ENCODE results near the gene RELN.

RELN gene

DNA sequence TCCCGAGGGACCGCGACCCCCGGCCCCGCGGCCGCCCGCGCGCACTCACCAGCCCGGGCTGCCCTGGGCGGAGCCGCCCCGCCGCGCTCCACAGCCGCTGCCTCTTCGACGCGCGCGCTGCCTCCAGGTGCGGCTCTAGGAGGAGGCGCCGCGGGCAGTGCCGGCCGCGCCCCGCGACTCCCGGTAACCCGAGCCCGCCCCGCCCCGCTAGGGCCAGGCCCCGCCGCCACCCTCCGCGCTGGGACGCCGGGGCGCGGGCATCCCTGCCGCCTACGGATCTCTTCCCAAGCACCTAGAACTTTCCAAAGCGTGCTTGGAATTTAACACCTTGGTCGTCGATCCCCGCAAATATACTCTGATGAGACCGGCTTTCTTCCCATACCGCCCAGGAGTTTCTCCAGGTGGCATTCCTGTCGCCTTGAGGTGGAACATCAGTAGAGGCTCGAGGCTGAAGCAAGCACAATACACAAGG is 543.4 kb downstream of the RELN start, which contains the start of gene SLC26A5:
SLC26A5 (minus strand) TSS at position 159 of the 472 bp plus-strand sequence. CDS start 24,693 bp downstream, outside the sequence.
- no peak for DNase-seq

DNA sequence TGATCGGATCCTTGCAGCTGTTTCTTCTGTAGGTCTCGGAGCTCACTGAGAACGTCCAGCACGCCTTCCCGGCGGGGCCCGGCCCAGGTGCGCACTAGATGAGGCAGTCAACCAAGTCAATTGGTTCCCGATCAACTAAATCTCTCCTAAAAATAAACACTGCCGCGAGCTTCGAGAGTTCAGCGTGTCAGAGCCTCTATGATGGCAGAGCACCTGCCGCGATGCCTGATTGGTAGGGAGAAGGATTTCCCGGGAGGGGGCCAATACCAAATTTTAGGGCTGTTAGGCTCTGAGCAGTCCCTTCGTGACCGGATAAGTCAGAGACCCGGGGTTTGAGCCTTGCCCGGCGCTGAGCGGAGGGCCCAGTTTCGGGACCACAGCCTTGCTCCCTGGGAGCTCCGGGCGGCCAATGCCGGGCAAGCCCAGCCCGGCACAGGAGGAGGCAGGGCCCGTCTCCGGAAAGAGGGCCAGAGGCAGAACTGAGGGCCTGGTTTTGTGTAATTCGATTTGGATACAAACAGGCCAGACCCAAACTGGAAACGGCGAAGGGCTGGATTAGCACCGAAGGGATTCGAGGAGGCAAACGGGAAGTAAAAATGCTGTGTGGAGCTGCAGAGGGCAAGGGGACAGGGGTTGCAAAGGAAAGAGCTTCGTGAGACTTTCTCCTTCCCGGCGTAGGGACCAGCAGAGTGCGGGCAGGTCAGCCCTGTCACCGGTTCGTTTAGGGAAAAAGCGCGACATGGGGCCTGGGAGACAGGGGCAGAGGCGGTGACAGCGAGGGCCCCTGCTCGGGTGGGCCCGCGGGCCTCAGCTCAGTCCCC is 544.0 kb downstream of the RELN start:
- no peak for DNase-seq

DNA sequence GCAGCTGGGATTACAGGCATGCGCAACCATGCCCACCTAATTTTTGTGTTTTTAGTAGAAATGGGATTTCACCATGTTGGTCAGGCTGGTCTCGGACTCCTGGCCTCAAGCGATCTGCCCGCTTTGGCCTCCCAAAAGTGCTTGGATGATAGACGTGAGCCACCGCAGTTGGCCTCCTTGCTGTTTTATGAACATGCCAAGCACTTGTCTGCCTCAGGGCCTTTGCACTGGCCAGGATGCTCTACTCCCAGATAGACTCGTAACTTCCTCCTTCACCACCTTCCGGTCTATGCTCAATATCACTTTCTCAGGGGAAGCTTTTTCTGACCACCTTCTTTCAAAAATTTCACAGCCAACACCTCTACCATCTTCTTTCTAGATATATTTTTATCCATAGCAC is 549.8 kb downstream of the RELN start:
- no peak for DNase-seq

DNA sequence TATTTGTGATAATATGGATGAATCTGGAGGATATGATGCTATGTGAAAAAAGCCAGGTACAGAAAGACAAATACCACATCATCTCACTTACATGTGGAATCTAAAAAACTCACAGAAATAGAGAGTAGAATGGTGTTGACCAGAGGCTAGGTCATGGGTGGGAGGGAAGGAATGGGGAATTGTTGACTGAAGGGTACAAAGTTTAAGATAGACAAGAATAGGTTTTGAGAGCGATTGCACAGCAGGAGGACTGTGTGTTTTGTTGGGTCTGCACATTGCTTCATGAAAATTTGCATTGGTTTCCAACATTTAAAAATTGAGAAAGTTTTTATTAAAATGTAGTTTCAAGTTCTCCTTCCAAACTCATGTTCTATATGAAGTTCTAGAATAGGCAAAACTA is 551.8 kb downstream of the RELN start:
- no peak for DNase-seq

DNA sequence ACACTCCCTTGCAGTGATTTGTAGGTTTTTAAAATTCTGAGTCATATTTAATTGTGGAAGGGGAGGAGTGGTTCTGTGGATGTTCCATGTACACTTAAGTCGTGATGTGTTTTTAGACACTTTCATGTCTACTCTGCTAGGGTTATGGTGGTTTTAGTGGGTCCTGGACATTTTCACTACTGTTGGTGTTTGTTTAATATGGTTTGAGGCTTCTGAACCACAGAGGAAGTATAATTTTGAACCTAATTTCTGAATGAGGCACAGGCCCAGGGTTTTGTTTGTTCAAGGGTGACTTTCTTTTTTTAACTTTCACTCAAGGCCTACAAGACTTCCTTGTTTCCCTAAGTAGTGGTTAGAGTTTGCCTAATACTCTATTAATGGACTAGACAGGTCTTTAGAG is 556.7 kb downstream of the RELN start:
- no peak for DNase-seq

DNA sequence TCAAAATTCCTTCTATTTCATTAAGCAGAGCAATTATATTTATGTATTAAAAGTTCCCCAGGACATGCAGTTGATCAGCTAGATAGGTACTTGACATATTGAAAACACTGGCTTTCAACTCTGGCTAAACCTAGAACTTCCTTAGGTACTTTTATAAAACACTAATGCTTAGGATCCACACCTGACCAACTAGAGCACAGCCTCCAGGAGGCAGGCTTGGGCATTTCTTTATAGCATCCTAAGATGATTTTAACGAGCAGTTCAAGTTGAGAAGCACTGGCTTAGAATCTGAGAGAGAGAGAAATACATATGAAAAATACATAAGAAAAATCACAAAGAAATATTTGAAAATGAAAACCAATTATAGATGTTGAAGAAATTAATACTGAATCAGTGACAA is 564.3 kb downstream of the RELN start:
- DNase-seq: no peak

DNA sequence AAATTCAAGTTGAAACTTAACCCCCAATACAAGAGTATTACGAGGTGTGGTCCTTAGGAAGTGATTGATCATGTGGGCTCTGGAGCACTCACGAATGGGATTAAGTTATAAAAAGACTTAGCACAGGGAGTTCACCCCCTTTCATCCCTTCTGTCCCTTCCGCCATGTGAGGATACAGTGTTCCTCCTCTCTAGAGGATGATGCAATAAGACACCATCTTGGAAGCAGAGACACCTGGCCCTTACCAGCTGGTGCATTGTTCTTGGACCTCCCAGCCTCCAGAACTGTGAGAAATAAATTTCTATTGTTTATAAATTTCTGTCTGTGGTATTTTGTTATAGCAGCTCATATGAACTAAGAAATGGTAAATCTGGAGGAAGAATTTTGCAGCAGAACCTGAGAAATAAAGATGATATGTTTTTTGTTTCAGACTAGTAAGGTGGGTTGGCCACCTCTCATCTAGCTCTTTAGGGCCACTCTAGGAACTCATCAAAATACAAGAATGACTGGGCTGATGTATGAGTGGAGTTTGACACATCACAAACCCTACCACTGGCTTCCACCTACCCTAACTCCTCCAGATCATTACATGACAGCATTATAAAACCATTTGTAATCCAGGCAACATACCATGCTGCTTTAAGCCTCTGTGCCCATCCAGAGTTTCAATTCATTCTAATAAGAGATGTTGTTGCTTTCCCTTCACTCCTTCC is 565.8 kb downstream of the RELN start:
- DNase-seq: no peak

Measured in fibroblast of skin of right quadriceps (primary cell).